HepG2 (cell line): ENCODE measurements around the gene IFITM10. TPM values are rescaled to one million over a fixed set of nuclear protein-coding genes. Genes with fewer than 3 reads are reported as not detected.

Experiments used
- AKAP8 ChIP-seq: sonication (generic); formaldehyde crosslinking; IDR thresholded peaks from 2 replicates; pipeline ENCODE4 v1.5.1; 2020; ENCODE audit warnings: mild to moderate bottlenecking, missing genetic modification reagents
- CC2D1A ChIP-seq: sonication (generic); formaldehyde crosslinking; IDR thresholded peaks from 2 replicates; pipeline ENCODE4 v1.8.1; 2023; ENCODE audit warnings: mild to moderate bottlenecking, missing genetic modification reagents
- CREB3 ChIP-seq: sonication (generic); formaldehyde crosslinking; IDR thresholded peaks from 2 replicates; pipeline ENCODE4 v1.5.0; 2020; ENCODE audit warnings: missing genetic modification reagents
- HCFC1 ChIP-seq: fragments of 150-350 bp; IDR thresholded peaks from 2 replicates; pipeline ENCODE4 v1.6.1; 2014; ENCODE audit warnings: low read depth, low read length
- HNRNPLL ChIP-seq: fragments of 200-400 bp; formaldehyde crosslinking; IDR thresholded peaks from 2 replicates; pipeline ENCODE4 v1.6.1; 2017; ENCODE audit warnings: mild to moderate bottlenecking, low read depth, low read length; ENCODE audit not compliant: poor library complexity, severe bottlenecking
- HOXD1 ChIP-seq: sonication (generic); formaldehyde crosslinking; IDR thresholded peaks from 2 replicates; pipeline ENCODE4 v1.5.0; 2020; ENCODE audit warnings: missing genetic modification reagents
- KLF13 ChIP-seq: sonication (generic); formaldehyde crosslinking; IDR thresholded peaks from 2 replicates; pipeline ENCODE4 v1.4.0; 2020; ENCODE audit warnings: mild to moderate bottlenecking, missing genetic modification reagents
- NFKBIZ ChIP-seq: IDR thresholded peaks from 2 replicates; pipeline ENCODE4 v1.6.1; 2018; ENCODE audit warnings: missing genetic modification reagents, missing compliant biosample characterization
- PAX8 ChIP-seq: sonication (generic); formaldehyde crosslinking; IDR thresholded peaks from 2 replicates; pipeline ENCODE4 v1.8.0; 2022; ENCODE audit warnings: mild to moderate bottlenecking, missing genetic modification reagents, borderline replicate concordance
- RNF2 ChIP-seq: fragments of 450-650 bp; conservative IDR thresholded peaks from 2 replicates; pipeline ENCODE4 v1.6.1; 2016; ENCODE audit warnings: low read depth
- SOX6 ChIP-seq, 2 experiments: fragments of 450-650 bp in 1 of 2; sonication (generic) in 1 of 2; formaldehyde crosslinking in 1 of 2; IDR thresholded peaks; 2 replicates each; pipeline versions ENCODE4 v1.4.0 to v1.6.1; 2017 to 2020; ENCODE audit warnings: antibody characterized with exemption in 1 of 2, mild to moderate bottlenecking in 1 of 2, missing genetic modification reagents in 1 of 2
- ZBTB44 ChIP-seq: sonication (generic); formaldehyde crosslinking; IDR thresholded peaks from 2 replicates; pipeline ENCODE4 v1.4.0; 2020; ENCODE audit warnings: missing genetic modification reagents
- ZFAT ChIP-seq: sonication (generic); formaldehyde crosslinking; conservative IDR thresholded peaks from 2 replicates; pipeline ENCODE4 v1.8.1; 2023; ENCODE audit warnings: missing genetic modification reagents, inconsistent platforms
- ZMYM3 ChIP-seq: sonication (generic); formaldehyde crosslinking; IDR thresholded peaks from 2 replicates; pipeline ENCODE4 v1.5.1; 2020; ENCODE audit warnings: mild to moderate bottlenecking, missing genetic modification reagents
- ZNF225 ChIP-seq: sonication (generic); formaldehyde crosslinking; IDR thresholded peaks from 2 replicates; pipeline ENCODE4 v1.4.0; 2020; ENCODE audit warnings: mild to moderate bottlenecking, missing genetic modification reagents
- ZNF264 ChIP-seq: sonication (generic); formaldehyde crosslinking; IDR thresholded peaks from 2 replicates; pipeline ENCODE4 v1.4.0; 2020; ENCODE audit warnings: missing genetic modification reagents
- ZNF326 ChIP-seq: sonication (generic); formaldehyde crosslinking; IDR thresholded peaks from 2 replicates; pipeline ENCODE4 v1.4.0; 2020; ENCODE audit warnings: missing genetic modification reagents, borderline replicate concordance
- ZNF547 ChIP-seq: sonication (generic); formaldehyde crosslinking; IDR thresholded peaks from 2 replicates; pipeline ENCODE4 v1.5.1; 2020; ENCODE audit warnings: mild to moderate bottlenecking, missing genetic modification reagents
- ZNF605 ChIP-seq: sonication (generic); formaldehyde crosslinking; IDR thresholded peaks from 2 replicates; pipeline ENCODE4 v1.8.0; 2022; ENCODE audit warnings: mild to moderate bottlenecking, missing genetic modification reagents
- ZSCAN29 ChIP-seq: sonication (generic); formaldehyde crosslinking; conservative IDR thresholded peaks from 2 replicates; pipeline ENCODE4 v1.4.0; 2020; ENCODE audit warnings: mild to moderate bottlenecking, missing genetic modification reagents
- ZSCAN9 ChIP-seq: IDR thresholded peaks from 2 replicates; pipeline ENCODE4 v1.6.1; 2016; ENCODE audit warnings: borderline replicate concordance
- polyA plus RNA-seq, 8 experiments: library from polyadenylated mRNA; depleted of rRNA in 3 of 8; stranded (reverse) in 7 of 8; unstranded in 1 of 8; fragments of >200 nt; fragmentation: Illumina TruSeq in 4 of 8; extraction: Trizol in 4 of 8; gene quantifications; 2 replicates each; pipeline versions ENCODE4 v1.2.1 to v1.2.3, GENCODE V29; 2011 to 2016; ENCODE audit warnings: low read depth in 4 of 8, missing spikeins in 1 of 8, mixed read lengths in 1 of 8; ENCODE audit not compliant: insufficient read depth in 1 of 8
- total RNA-seq, 5 experiments: library from RNA; depleted of rRNA; stranded (reverse); fragments of >200 nt; fragmentation: Illumina TruSeq; extraction: Trizol; gene quantifications; 2 replicates each; pipeline ENCODE4 v1.2.3, GENCODE V29; 2016; ENCODE audit warnings: low read depth in 1 of 5
- TF ChIP-seq, protein P1 (sequence below): sonication (generic); formaldehyde crosslinking; IDR thresholded peaks from 2 replicates; pipeline ENCODE4 v1.5.0; 2020; ENCODE audit warnings: missing genetic modification reagents
- TF ChIP-seq, protein P2 (sequence below): sonication (generic); formaldehyde crosslinking; IDR thresholded peaks from 2 replicates; pipeline ENCODE4 v1.5.1; 2020; ENCODE audit warnings: missing genetic modification reagents, mild to moderate bottlenecking, borderline replicate concordance

Gene IFITM10
- total and polyA plus RNA-seq, 2 of the 13 experiments (the other 11 are each of a cell fraction or from before 2014, with no cell fraction given), result 0.09 to 0.13 TPM

DNA sequence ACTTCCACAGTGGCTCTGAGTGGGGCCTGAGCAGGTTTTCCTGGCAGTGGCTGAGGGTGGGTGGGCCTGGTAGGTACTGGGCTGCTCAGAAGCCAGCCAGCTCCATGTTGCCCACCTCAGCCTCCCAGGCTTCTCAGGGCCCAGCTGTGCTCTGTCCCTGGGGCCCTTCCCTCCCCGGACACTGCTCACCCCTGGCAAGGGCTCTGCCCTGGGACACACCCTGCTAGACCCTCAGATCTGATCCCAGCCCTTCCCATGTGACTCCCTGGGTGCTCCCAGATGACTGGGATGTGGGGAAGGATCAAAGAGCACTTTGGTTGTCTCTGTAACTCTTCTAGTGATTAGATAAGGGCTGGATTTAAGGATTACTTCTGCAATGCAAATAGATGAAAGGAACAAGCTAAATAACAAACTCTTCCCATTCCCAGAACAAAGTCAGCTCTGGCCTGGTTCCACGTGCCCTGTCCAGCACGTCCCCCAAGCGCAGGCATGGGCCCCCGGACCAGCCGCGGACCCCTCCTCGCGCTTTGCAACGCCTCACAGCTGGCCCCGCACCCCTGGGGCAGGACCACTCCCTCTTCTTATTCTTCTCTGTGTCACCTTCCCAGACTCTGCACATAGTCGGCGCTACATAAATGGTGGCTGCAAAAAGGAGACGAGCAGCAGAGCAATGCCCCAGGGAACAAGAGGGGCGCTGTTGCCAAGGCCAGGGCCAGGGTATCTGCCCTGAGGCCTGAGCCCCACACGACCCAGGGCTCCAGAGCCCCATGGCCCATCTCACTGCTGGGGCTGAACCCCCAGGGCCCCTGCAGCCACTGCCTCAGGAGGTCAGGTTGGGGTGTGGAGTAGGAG lies 59.1 kb downstream of the IFITM10 start (continued):
- no peak for TF ChIP-seq SOX6 (IDR thresholded peaks at IDR 0.05)
- TF ChIP-seq SOX6 (CRISPR knock-in tag; IDR thresholded peaks at IDR 0.05), result peak; percentile 96
- TF ChIP-seq HCFC1, result no peak
- 0 out of 2 replicates have a peak, but pooled peaks have one; percentile 61 for TF ChIP-seq AKAP8 (CRISPR knock-in tag)
- TF ChIP-seq KLF13, result 0 out of 2 replicates have a peak, but pooled peaks have one; percentile 16
- peak; percentile 90; the same call in 1 of the 2 replicates for TF ChIP-seq RNF2
- peak; percentile 91 for TF ChIP-seq HOXD1 (CRISPR knock-in tag)
- peak; percentile 66; the same call in 1 of the 2 replicates for TF ChIP-seq ZFAT (CRISPR knock-in tag)
- peak; percentile 81; the same call in 1 of the 2 replicates for TF ChIP-seq ZSCAN29 (CRISPR knock-in tag)
- TF ChIP-seq CREB3 (CRISPR knock-in tag), result peak; percentile 73; the same call in 1 of the 2 replicates
- TF ChIP-seq NFKBIZ (CRISPR knock-in tag), result peak; percentile 89
- TF ChIP-seq ZNF547 (CRISPR knock-in tag), result no peak; the same call in 1 of the 2 replicates
- TF ChIP-seq CC2D1A, result no peak; the same call in 1 of the 2 replicates
- TF ChIP-seq HNRNPLL, result peak; percentile 43
- TF ChIP-seq ZNF225 (CRISPR knock-in tag), result peak; percentile 71
- peak; percentile 80; the same call in 1 of the 2 replicates for TF ChIP-seq ZNF264 (CRISPR knock-in tag)
- TF ChIP-seq PAX8 (CRISPR knock-in tag), result peak; percentile 19; the same call in 1 of the 2 replicates
- no peak for TF ChIP-seq ZBTB44 (CRISPR knock-in tag)
- TF ChIP-seq ZNF605 (CRISPR knock-in tag), result peak; percentile 67
- peak; percentile 91; the same call in 1 of the 2 replicates for TF ChIP-seq ZSCAN9
- TF ChIP-seq, protein P1, sequence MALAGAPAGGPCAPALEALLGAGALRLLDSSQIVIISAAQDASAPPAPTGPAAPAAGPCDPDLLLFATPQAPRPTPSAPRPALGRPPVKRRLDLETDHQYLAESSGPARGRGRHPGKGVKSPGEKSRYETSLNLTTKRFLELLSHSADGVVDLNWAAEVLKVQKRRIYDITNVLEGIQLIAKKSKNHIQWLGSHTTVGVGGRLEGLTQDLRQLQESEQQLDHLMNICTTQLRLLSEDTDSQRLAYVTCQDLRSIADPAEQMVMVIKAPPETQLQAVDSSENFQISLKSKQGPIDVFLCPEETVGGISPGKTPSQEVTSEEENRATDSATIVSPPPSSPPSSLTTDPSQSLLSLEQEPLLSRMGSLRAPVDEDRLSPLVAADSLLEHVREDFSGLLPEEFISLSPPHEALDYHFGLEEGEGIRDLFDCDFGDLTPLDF (CRISPR knock-in tag), result peak; percentile 80
- TF ChIP-seq ZNF326 (CRISPR knock-in tag), result no peak
- TF ChIP-seq, protein P2, sequence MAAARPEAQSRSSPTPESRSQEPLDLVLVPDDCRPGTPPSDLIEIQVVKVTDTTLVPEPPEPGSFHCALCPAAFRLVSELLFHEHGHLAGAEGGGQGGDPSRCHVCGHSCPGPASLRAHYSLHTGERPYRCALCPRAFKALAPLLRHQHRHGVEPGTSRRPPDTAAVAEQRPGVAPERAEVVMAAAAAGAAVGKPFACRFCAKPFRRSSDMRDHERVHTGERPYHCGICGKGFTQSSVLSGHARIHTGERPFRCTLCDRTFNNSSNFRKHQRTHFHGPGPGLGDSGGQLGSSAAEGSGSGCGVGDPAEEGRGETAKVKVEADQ, result peak; percentile 78
- peak; percentile 35; the same call in 1 of the 2 replicates for TF ChIP-seq ZMYM3
